Testis (tissue), 3 donors: ENCODE measurements around the gene GNAI1. TPM values are rescaled to one million over a fixed set of nuclear protein-coding genes. Genes with fewer than 3 reads are reported as not detected.

ENCODE experiments used
- DNase-seq: peaks from one replicate; pipeline ENCODE4 v3.0.0-alpha.2; 2019
- H3K27ac ChIP-seq, 2 donors: fragments of 200-600 bp; sonication (generic); one replicate each; pipeline ENCODE4 v1.5.1; 2019
- H3K27me3 ChIP-seq: fragments of 200-600 bp; sonication (generic); one replicate; pipeline ENCODE4 v1.5.1; 2019
- H3K36me3 ChIP-seq: fragments of 200-600 bp; sonication (generic); one replicate; pipeline ENCODE4 v1.5.1; 2017; ENCODE audit warnings: low read depth; ENCODE audit errors: missing control alignments
- H3K4me1 ChIP-seq: fragments of 200-600 bp; sonication (generic); one replicate; pipeline ENCODE4 v1.5.1; 2019
- H3K4me3 ChIP-seq, 2 donors: fragments of 200-600 bp; sonication (generic); one replicate each; pipeline ENCODE4 v1.5.1; 2017 to 2019
- H3K9me3 ChIP-seq: fragments of 200-600 bp; sonication (generic); one replicate; pipeline ENCODE4 v1.5.1; 2017
- CTCF ChIP-seq, 3 experiments: fragments of 450-650 bp in 2 of 3; fragments of 200-600 bp in 1 of 3; sonication (generic) in 1 of 3; IDR thresholded peaks; one replicate each; pipeline ENCODE4 v1.5.1; 2016 to 2019; ENCODE audit warnings: antibody characterized with exemption in 3 of 3, mild to moderate bottlenecking in 2 of 3, moderate library complexity in 1 of 3
- POLR2A ChIP-seq: fragments of 450-650 bp; IDR thresholded peaks from one replicate; pipeline ENCODE4 v1.6.1; 2017; ENCODE audit warnings: antibody characterized with exemption, mild to moderate bottlenecking, moderate library complexity
- WGBS, 2 donors: methylation state at CpG; one replicate each; pipeline ENCODE4 v1.1.5; 2018; 5-methylcytosine and 5-hydroxymethylcytosine counted together
- intact Hi-C: fragments of 100-400 bp; cut with DNase I; formaldehyde crosslinking; loops from one replicate; pipeline ENCODE4 v1.15.1; 2023; ENCODE audit warnings: low total_unique reads
- polyA plus RNA-seq: library from polyadenylated mRNA; stranded (reverse); fragments of 350-450 nt; fragmentation: Illumina TruSeq; extraction: RNeasy Lipid Tissue Mini Kit (QIAGEN cat#74804); gene quantifications from one replicate; pipeline ENCODE4 v1.2.3, GENCODE V29; 2014; ENCODE audit warnings: low read depth, low replicate concordance; ENCODE audit not compliant: insufficient read depth
- total RNA-seq, 2 donors: library from RNA; depleted of rRNA; stranded (reverse); fragments of >200 nt; gene quantifications; one replicate each; pipeline ENCODE4 v1.2.3, GENCODE V29; 2016

Gene GNAI1
- total and polyA plus RNA-seq, 3 donors from 2014 or later: 46.9 to 61.6 (median 59.0) TPM

- intact Hi-C loops: no loop called here
- Histone ChIP-seq H3K4me1 (peaks cover 4% of the 10 kb centered on the region), H3K4me3 (no peak overlapping the region), H3K27ac (no peak overlapping the region), H3K27me3 (no peaks in the 10 kb centered on the region), H3K9me3 (no peaks in the 10 kb centered on the region), H3K36me3 (no peaks in the 10 kb centered on the region)
- WGBS, 2 donors: 25 to 53% methylated on average over 4 of the region's 4 CpGs
- no peak for TF ChIP-seq POLR2A
- no peak for TF ChIP-seq CTCF (IDR thresholded peaks at IDR 0.05)
- DNase-seq: no peak
Measured at GRCh38 chr7:80189638-80190037, 55.0 kb downstream of the GNAI1 start.

GRCh38 chr7:80197627-80198026, 63.0 kb downstream of the GNAI1 start:
- Histone ChIP-seq H3K36me3 (no peaks in the 10 kb centered on the region), H3K4me1 (peaks cover 5% of the 10 kb centered on the region), H3K27ac (peak overlapping the region in 1 of 2 donors; percentile 32), H3K9me3 (no peaks in the 10 kb centered on the region), H3K4me3 (no peak overlapping the region), H3K27me3 (no peaks in the 10 kb centered on the region)
- no peak for TF ChIP-seq CTCF (IDR thresholded peaks at IDR 0.05)
- no peak for TF ChIP-seq POLR2A
- 77 to 80% methylated on average over 2 of the region's 2 CpGs for WGBS, 2 donors
- no peak for DNase-seq
- intact Hi-C loops: no loop called here

GRCh38 chr7:80199051-80199450, 64.4 kb downstream of the GNAI1 start:
- TF ChIP-seq POLR2A (no peak), CTCF (IDR thresholded peaks at IDR 0.05) (no peak)
- WGBS, 2 donors: 64 to 74% methylated on average over 5 of the region's 5 CpGs
- DNase-seq: no peak
- H3K4me1 ChIP-seq: peaks cover 5% of the 10 kb centered on the region
- H3K27me3 ChIP-seq: no peaks in the 10 kb centered on the region
- H3K27ac ChIP-seq: peak overlapping the region in 1 of 2 donors; percentile 0
- intact Hi-C loops: no loop called here
- no peaks in the 10 kb centered on the region for H3K36me3 ChIP-seq
- H3K9me3 ChIP-seq: no peaks in the 10 kb centered on the region
- H3K4me3 ChIP-seq: no peak overlapping the region

- Histone ChIP-seq H3K4me3 (no peak overlapping the region), H3K4me1 (no peaks in the 10 kb centered on the region), H3K36me3 (no peaks in the 10 kb centered on the region), H3K27ac (no peak overlapping the region), H3K27me3 (no peaks in the 10 kb centered on the region), H3K9me3 (no peaks in the 10 kb centered on the region)
- TF ChIP-seq CTCF (IDR thresholded peaks at IDR 0.05) (no peak), POLR2A (no peak)
- 57 to 66% methylated on average over 3 of the region's 3 CpGs for WGBS, 2 donors
- no peak for DNase-seq
- intact Hi-C loops: no loop called here
Measured at GRCh38 chr7:80204454-80204853, 69.8 kb downstream of the GNAI1 start.

GRCh38 chr7:80204919-80205318, 70.3 kb downstream of the GNAI1 start:
- TF ChIP-seq CTCF (IDR thresholded peaks at IDR 0.05): no peak
- no peak for TF ChIP-seq POLR2A
- Histone ChIP-seq H3K36me3 (no peaks in the 10 kb centered on the region), H3K4me1 (no peaks in the 10 kb centered on the region), H3K4me3 (no peak overlapping the region), H3K27ac (no peak overlapping the region), H3K27me3 (no peaks in the 10 kb centered on the region), H3K9me3 (no peaks in the 10 kb centered on the region)
- DNase-seq: no peak
- intact Hi-C loops: no loop called here
- 84 to 87% methylated on average over 1 of the region's 1 CpG for WGBS, 2 donors
